Endothelial cell of umbilical vein (primary cell): ENCODE measurements around the gene GALT. TPM values are rescaled to one million over a fixed set of nuclear protein-coding genes. Genes with fewer than 3 reads are reported as not detected.

Experiments used
- BruUV-seq: library from RNA; stranded (reverse); fragments of 400-500 nt; replicated peaks from 2 replicates; lab custom pipeline; 2021; lab: Mats Ljungman, UMichigan
- CTCF ChIA-PET: fragments of 300-600, 350-600 bp; sonication (Branson Sonifier 250); formaldehyde crosslinking; loops from one replicate; lab custom pipeline; 2021; ENCODE audit warnings: antibody characterized with exemption, inconsistent platforms; lab: Charles Lee
- POLR2A ChIA-PET: fragments of 300-600, 350-600 bp; sonication (Branson Sonifier 250); formaldehyde crosslinking; loops from one replicate; lab custom pipeline; 2021; ENCODE audit warnings: antibody characterized with exemption, inconsistent platforms; lab: Charles Lee
- DNase-seq: peaks from one replicate; pipeline ENCODE4 v3.0.0-alpha.2; 2011; ENCODE audit warnings: low read depth, low spot score
- FAIRE-seq: peaks from 2 replicates; lab custom pipeline; 2011; peaks lifted over from hg19 to GRCh38; lab: Jason Lieb, UNC
- H2AFZ ChIP-seq: 2 replicates; pipeline ENCODE4 v1.6.0; 2012; ENCODE audit warnings: low read depth, low read length, control low read depth, inconsistent platforms
- H3K27ac ChIP-seq: 2 replicates; pipeline ENCODE4 v1.5.1; 2011; ENCODE audit warnings: low read depth, mild to moderate bottlenecking, control low read depth, low read length, moderate library complexity; ENCODE audit not compliant: insufficient read depth
- H3K27me3 ChIP-seq, 2 experiments: 2 replicates each; pipeline versions ENCODE4 v1.6.0 to v1.6.1; 2011; ENCODE audit warnings: low read length in 2 of 2, mixed read lengths in 1 of 2; ENCODE audit not compliant: control insufficient read depth in 2 of 2, insufficient read depth in 2 of 2
- H3K36me3 ChIP-seq, 2 experiments: 2 replicates in 1 of 2; 3 replicates in 1 of 2; pipeline ENCODE4 v1.5.1; 2011; ENCODE audit warnings: low read length in 2 of 2, mild to moderate bottlenecking in 1 of 2, moderate library complexity in 1 of 2; ENCODE audit not compliant: control insufficient read depth in 2 of 2, insufficient read depth in 2 of 2; ENCODE audit errors: extremely low read depth in 1 of 2
- H3K4me1 ChIP-seq: 3 replicates; pipeline ENCODE4 v1.5.1; 2011; ENCODE audit warnings: mild to moderate bottlenecking, low read length; ENCODE audit not compliant: control insufficient read depth, insufficient read depth; ENCODE audit errors: extremely low read depth
- H3K4me2 ChIP-seq: 2 replicates; pipeline ENCODE4 v1.6.1; 2011; ENCODE audit warnings: low read length, control low read depth, mixed read lengths; ENCODE audit not compliant: insufficient read depth
- H3K4me3 ChIP-seq, 3 experiments: fragments of 200-600 bp in 1 of 3; sonication (generic), shearing (Covaris generic) in 1 of 3; replicated peaks in 1 of 3; 2 replicates each; pipeline ENCODE4 v1.5.1; 2011 to 2016; ENCODE audit warnings: control low read depth in 3 of 3, low read length in 3 of 3, mild to moderate bottlenecking in 2 of 3, inconsistent platforms in 1 of 3, low read depth in 1 of 3, moderate library complexity in 1 of 3; ENCODE audit not compliant: insufficient read depth in 1 of 3
- H3K79me2 ChIP-seq: 2 replicates; pipeline ENCODE4 v1.6.0; 2012; ENCODE audit warnings: low read length, inconsistent platforms; ENCODE audit not compliant: control insufficient read depth, insufficient read depth
- H3K9ac ChIP-seq: replicated peaks from 2 replicates; pipeline ENCODE3; 2011; ENCODE audit warnings: low read length, control low read depth; ENCODE audit not compliant: insufficient read depth; ENCODE audit errors: extremely low read depth
- H3K9me1 ChIP-seq: replicated peaks from 3 replicates; pipeline ENCODE4 v1.6.0; 2011; ENCODE audit warnings: mild to moderate bottlenecking, low read length; ENCODE audit not compliant: control insufficient read depth, insufficient read depth; ENCODE audit errors: extremely low read depth
- H3K9me3 ChIP-seq: replicated peaks from 2 replicates; pipeline ENCODE4 v1.5.1; 2012; ENCODE audit warnings: low read length, inconsistent platforms; ENCODE audit not compliant: control insufficient read depth, insufficient read depth
- H4K20me1 ChIP-seq: replicated peaks from 2 replicates; pipeline ENCODE3; 2011; ENCODE audit warnings: mild to moderate bottlenecking, low read length; ENCODE audit not compliant: control insufficient read depth, insufficient read depth; ENCODE audit errors: extremely low read depth
- EZH2 ChIP-seq: IDR thresholded peaks from 2 replicates; pipeline ENCODE4 v1.6.1; 2012; ENCODE audit warnings: borderline replicate concordance, low read depth, mild to moderate bottlenecking, moderate library complexity, low read length, inconsistent platforms; ENCODE audit not compliant: severe bottlenecking
- FOS ChIP-seq: IDR thresholded peaks from 2 replicates; pipeline ENCODE4 v1.6.1; 2011; ENCODE audit warnings: mild to moderate bottlenecking, low read length, moderate library complexity, borderline replicate concordance; ENCODE audit not compliant: insufficient read depth
- GATA2 ChIP-seq: IDR thresholded peaks from 2 replicates; pipeline ENCODE4 v1.7.0; 2011; ENCODE audit warnings: low read depth, mild to moderate bottlenecking, moderate library complexity, mixed read lengths, low read length; ENCODE audit not compliant: insufficient read length, insufficient read depth
- JUN ChIP-seq: IDR thresholded peaks from 2 replicates; pipeline ENCODE4 v1.6.1; 2011; ENCODE audit warnings: borderline replicate concordance, low read depth; ENCODE audit not compliant: insufficient read length, insufficient read depth
- MAX ChIP-seq: IDR thresholded peaks from 2 replicates; pipeline ENCODE4 v1.6.1; 2011; ENCODE audit not compliant: insufficient read depth, insufficient read length
- MYC ChIP-seq: IDR thresholded peaks from one replicate; pipeline ENCODE4 v1.6.1; 2011; ENCODE audit warnings: mild to moderate bottlenecking, low read depth, low read length
- POLR2A ChIP-seq: IDR thresholded peaks from 2 replicates; pipeline ENCODE4 v1.6.1; 2012; ENCODE audit warnings: low read depth, mild to moderate bottlenecking, control low read depth, low read length
- POLR2AphosphoS5 ChIP-seq: IDR thresholded peaks from 2 replicates; pipeline ENCODE4 v1.6.1; 2012; ENCODE audit warnings: low read depth, mild to moderate bottlenecking, control low read depth, low read length, moderate library complexity; ENCODE audit not compliant: insufficient read depth
- dilution Hi-C: fragments of 300-500 bp; cut with MboI; formaldehyde crosslinking; loops from one replicate; pipeline ENCODE4 v1.15.0; 2019; ENCODE audit warnings: low sequenced_read_pairs; ENCODE audit not compliant: extremely low pct_ligation_motif_present
- intact Hi-C: fragments of 100-400 bp; cut with micrococcal nuclease; formaldehyde crosslinking; loops from one replicate; pipeline ENCODE4 v1.10.0; 2022
- polyA plus RNA-seq, 4 experiments: library from polyadenylated mRNA; depleted of rRNA in 3 of 4; stranded (reverse) in 3 of 4; unstranded in 1 of 4; fragments of >200 nt; gene quantifications; 2 replicates each; pipeline versions ENCODE4 v1.2.1 to v1.2.3, GENCODE V29; 2011 to 2012; ENCODE audit warnings: missing spikeins in 1 of 4
- total RNA-seq: library from RNA; stranded (reverse); gene quantifications from 2 replicates; pipeline ENCODE4 v1.2.3, GENCODE V29; 2021
- TF ChIP-seq, protein P1 (sequence below), 2 donors: IDR thresholded peaks; 1 replicate in 1 of 2; 2 replicates in 1 of 2; pipeline ENCODE4 v1.5.1; 2011; ENCODE audit warnings: low read length in 2 of 2, mild to moderate bottlenecking in 2 of 2, moderate library complexity in 2 of 2, control low read depth in 1 of 2, inconsistent platforms in 1 of 2, low read depth in 1 of 2; ENCODE audit not compliant: insufficient read depth in 1 of 2; ENCODE audit errors: extremely low read depth in 1 of 2

The GALT gene
- total and polyA plus RNA-seq, 2 donors (not counting 3 experiments of a cell fraction or from before 2014, with no cell fraction given) = 36.6 to 58.5 TPM

DNA sequence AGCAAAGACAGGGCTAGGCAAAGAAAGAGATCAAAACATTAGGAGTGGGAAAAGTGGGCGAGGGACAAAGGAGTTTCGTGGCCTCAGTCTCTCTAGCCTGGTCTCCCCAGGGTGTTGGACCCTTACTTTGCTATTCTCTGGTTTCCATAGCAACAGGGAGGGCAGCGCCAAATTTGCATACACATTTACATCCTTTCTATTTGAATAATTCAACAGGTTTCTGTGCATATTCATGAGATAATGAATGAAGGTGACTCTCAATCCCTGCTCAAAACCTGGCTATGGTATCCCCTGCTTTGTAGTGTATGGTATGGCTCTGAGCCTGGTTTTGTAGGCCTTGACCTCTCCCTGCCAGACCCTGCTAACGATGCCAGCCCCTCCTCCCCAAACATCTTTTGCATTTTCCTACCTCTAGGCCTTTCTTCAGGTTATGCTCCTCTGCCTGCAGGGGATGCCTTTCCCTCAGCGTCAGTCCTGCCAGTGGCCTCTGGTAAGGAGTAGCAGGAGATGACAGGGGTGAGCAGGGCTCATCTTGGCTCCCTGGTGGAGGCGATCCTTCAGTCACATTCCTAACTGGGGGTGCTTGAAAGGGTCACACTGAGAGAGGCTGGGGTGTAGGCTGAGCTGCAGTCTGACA lies 44.4 kb upstream of the GALT start:
- Histone ChIP-seq H4K20me1 (no peaks in the 10 kb centered on the region), H3K27ac (no peak overlapping the region), H3K4me3 (no peak overlapping the region), H3K36me3 (no peaks in the 10 kb centered on the region), H2AFZ (no peak overlapping the region), H3K9me3 (no peaks in the 10 kb centered on the region), H3K9me1 (no peaks in the 10 kb centered on the region), H3K9ac (no peak overlapping the region), H3K4me2 (no peak overlapping the region), H3K79me2 (no peaks in the 10 kb centered on the region), H3K27me3 (peaks cover 0 to 16% of the 10 kb centered on the region in 2 experiments), H3K4me1 (no peaks in the 10 kb centered on the region)
- FAIRE-seq (no peak), DNase-seq (no peak)
- POLR2A ChIA-PET = no interaction called here
- CTCF ChIA-PET = interaction anchor here (1.1 to 5.8 kb wide), 7 partner anchors 9 to 199 kb away, joined by 4 to 104 read pairs (median 40); no protein-coding TSS in a partner anchor
- intact Hi-C loops = no loop called here
- TF ChIP-seq FOS (no peak), EZH2 (no peak), JUN (no peak), MYC (no peak), POLR2AphosphoS5 (no peak), MAX (no peak), POLR2A (no peak), GATA2 (no peak)
- TF ChIP-seq, protein P1, sequence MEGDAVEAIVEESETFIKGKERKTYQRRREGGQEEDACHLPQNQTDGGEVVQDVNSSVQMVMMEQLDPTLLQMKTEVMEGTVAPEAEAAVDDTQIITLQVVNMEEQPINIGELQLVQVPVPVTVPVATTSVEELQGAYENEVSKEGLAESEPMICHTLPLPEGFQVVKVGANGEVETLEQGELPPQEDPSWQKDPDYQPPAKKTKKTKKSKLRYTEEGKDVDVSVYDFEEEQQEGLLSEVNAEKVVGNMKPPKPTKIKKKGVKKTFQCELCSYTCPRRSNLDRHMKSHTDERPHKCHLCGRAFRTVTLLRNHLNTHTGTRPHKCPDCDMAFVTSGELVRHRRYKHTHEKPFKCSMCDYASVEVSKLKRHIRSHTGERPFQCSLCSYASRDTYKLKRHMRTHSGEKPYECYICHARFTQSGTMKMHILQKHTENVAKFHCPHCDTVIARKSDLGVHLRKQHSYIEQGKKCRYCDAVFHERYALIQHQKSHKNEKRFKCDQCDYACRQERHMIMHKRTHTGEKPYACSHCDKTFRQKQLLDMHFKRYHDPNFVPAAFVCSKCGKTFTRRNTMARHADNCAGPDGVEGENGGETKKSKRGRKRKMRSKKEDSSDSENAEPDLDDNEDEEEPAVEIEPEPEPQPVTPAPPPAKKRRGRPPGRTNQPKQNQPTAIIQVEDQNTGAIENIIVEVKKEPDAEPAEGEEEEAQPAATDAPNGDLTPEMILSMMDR (IDR thresholded peaks at IDR 0.05; ENCODE audit: extremely low read depth in 1 of 2, insufficient read depth in 1 of 2, low read depth in 1 of 2, low read length in 2 of 2) = no peak
- dilution Hi-C loops = no loop called here
- BruUV-seq = no TSS peak
